HUES6 (cell line): ENCODE measurements around the gene HSPA12B.

Experiments used
- H3K27ac ChIP-seq: 2 replicates; pipeline ENCODE4 v1.7.0; 2013; ENCODE audit warnings: low read depth, mild to moderate bottlenecking, low read length, inconsistent platforms
- H3K27me3 ChIP-seq: 2 replicates; pipeline ENCODE4 v1.6.1; 2013; ENCODE audit warnings: low read length; ENCODE audit not compliant: control insufficient read depth, insufficient read depth
- H3K36me3 ChIP-seq: 2 replicates; pipeline ENCODE4 v1.6.1; 2013; ENCODE audit warnings: low read length; ENCODE audit not compliant: control insufficient read depth, insufficient read depth
- H3K4me1 ChIP-seq: 2 replicates; pipeline ENCODE4 v1.6.1; 2013; ENCODE audit warnings: low read length; ENCODE audit not compliant: control insufficient read depth, insufficient read depth
- H3K4me3 ChIP-seq: 2 replicates; pipeline ENCODE4 v1.5.1; 2013; ENCODE audit warnings: low read depth, low read length
- H3K9ac ChIP-seq: one replicate; pipeline ENCODE4 v1.6.1; 2013; ENCODE audit warnings: mild to moderate bottlenecking, low read length
- H3K9me3 ChIP-seq: 2 replicates; pipeline ENCODE4 v1.6.1; 2013; ENCODE audit warnings: low read depth, low read length; ENCODE audit not compliant: control insufficient read depth, insufficient read depth

Gene HSPA12B

DNA sequence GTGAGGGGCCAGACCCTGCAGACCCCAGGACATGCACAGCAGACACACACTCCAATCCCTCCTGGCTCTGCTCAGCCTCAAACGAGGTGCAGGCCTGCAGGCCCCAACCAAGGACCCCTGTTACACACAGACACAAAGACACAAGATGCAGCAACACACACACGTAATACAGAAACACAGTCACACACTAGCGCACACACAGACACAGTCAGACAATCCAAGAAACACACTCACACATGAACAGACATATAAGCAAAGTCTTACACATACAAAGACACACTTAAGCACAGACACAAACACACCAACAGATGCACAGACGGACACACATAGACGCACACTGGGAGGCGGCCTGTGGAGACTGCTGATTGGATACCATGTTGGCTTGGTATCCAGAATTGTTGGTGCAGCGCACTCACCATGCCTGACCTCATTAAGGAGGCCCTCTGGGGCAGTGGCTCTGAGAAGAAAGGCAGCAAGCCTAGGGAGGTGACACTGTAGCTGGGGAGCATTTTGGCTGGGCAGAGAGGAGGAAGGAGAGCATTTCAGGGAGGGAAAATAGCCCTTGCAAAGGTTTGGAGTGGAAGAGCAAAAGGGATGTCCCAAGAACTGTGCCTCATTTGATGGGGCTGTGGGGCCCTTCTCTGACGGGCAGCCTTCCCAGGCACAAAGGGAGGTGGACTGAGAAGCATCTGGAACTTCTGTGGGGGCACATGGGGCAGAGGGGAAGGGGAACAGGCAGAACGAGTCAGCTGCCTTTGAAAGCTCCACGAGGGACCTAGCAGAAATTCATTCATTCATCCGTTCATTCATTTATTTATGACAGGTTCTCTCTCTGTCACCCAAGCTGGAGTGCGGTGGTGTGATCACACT is 1.4 kb upstream of the HSPA12B start:
- Histone ChIP-seq H3K9me3 (no peaks in the 10 kb centered on the region), H3K4me3 (no peak overlapping the region), H3K9ac (no peak overlapping the region), H3K4me1 (peaks cover 23% of the 10 kb centered on the region), H3K27ac (no peak overlapping the region), H3K36me3 (no peaks in the 10 kb centered on the region), H3K27me3 (peaks cover 60% of the 10 kb centered on the region)

DNA sequence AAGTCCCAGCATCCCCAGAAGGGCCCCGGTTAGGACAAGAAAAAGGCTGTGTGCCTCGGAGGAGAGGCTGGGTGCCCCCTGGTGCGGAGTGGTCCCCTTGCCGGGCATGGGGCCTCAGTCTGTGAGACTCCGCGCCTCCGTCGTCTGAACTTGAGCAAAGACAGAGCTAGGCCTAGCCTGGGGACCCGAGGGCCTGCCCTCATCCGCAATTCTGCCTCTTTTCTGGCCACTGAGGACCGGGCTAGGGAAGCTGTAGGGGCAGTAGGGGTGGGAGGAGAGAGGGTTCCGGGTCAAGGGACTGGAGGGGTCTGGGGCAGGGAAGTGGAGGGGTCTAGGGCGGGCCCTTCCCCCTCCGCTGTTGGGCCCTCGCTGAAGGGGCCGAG is 550 bp upstream of the HSPA12B start:
- Histone ChIP-seq H3K4me3 (peak overlapping the region; percentile 17; the same call in 1 of the 2 replicates), H3K9ac (no peak overlapping the region), H3K27me3 (peaks cover 58% of the 10 kb centered on the region), H3K9me3 (no peaks in the 10 kb centered on the region), H3K27ac (no peak overlapping the region), H3K4me1 (peaks cover 23% of the 10 kb centered on the region), H3K36me3 (no peaks in the 10 kb centered on the region)

DNA sequence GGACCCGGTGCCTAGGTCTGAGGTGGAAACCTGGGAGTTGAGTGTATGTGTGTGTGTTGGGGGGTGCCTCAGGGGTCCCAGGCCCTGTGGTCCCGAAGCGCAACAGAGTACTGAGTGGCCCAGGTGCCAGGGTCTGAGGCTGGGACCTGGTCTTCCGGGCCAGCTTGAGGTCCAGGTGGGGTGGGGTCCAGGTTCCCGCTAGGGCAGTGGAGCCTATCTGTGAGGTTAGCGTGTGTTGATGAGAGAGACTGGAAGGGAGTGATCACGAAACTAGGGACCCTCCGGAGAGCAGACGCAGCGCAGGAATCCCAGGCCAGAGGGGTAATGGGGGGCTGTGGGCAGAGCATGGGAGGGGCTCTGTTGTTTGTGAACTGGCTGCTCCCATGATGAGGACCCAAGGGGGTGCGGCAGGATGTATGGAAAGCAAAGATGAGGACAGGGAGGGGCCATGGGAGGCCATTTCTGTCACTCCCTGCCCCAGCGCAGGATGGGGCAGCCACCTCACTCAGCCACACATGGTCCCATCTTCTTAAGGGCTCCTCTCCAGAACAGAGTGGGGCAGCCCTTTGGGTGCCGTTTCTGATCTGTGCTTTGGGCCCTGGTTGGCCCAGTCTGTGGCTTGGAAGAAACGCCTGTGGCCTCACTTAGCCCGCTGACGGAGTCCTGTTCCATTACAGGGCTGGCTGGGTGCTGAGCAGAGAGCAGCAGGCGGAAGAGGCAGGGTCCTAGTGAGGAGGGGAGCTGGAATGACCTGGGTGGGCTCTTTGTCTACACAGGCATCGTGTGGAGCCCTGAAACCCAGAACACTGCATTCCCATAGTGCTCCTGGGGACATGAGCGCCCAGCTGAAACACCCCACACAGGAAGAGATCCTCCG is 872 bp downstream of the HSPA12B start:
- H3K27ac ChIP-seq = no peak overlapping the region
- H3K4me1 ChIP-seq = peaks cover 15% of the 10 kb centered on the region
- no peaks in the 10 kb centered on the region for H3K36me3 ChIP-seq
- H3K9me3 ChIP-seq = no peaks in the 10 kb centered on the region
- H3K4me3 ChIP-seq = peak overlapping the region; percentile 43
- H3K9ac ChIP-seq = peak overlapping the region; percentile 44
- peaks cover 44% of the 10 kb centered on the region for H3K27me3 ChIP-seq

DNA sequence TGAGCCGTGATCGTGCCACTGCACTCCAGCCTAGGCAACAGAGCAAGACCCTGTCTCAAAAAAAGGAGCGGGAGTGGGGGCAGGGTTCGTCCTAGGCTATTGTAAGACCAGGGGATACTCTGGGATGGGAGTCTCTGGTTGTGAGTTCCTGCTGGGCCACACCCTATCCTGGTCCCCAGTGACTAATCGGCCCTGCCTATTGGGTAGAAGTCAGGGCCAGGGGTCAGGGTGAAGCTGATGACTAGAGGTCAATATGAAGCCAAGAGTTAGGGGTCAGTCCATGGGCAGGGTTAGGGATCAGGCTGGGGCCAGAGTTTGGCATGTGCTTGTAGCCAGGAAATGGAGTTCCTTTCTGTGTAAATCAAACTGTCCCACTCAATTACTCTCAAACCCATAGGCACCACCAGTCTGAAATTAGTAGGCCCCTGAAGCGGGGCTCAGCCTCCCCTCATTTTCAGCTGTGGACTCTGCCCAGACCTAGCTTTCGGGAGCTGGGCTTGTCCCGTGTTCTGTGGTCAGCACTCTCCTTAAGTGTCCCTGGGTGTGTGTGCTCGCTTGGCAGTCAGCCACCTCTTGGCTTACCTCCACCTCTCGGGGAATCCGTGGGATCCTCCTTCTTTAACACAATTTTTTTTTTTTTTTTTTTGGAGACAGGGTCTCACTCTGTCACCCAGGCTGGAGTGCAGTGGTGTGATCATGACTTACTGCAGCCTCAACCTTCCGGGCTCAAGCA is 1.8 kb downstream of the HSPA12B start:
- no peaks in the 10 kb centered on the region for H3K36me3 ChIP-seq
- peaks cover 39% of the 10 kb centered on the region for H3K27me3 ChIP-seq

DNA sequence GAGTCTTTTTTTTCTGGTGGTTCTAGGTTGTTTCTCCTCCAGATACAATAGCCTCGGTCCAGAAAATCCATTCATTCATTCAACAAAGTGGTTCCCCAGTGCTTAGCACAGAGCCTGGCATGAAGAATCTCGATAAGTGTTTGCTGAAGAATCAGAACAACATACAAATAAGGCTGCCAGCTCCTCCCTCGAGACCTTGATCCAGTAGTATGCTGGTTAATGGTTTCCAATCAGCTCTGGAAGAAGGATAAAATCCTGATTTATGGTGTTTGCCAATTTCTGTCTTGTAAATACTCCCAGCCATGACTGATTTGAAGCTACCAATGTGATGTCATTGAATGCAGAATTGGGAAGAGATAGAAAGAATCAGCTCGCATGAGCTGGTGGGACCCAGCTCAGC is 3.3 kb downstream of the HSPA12B start:
- Histone ChIP-seq H3K9me3 (no peaks in the 10 kb centered on the region), H3K4me3 (no peak overlapping the region), H3K4me1 (peaks cover 30% of the 10 kb centered on the region), H3K9ac (no peak overlapping the region), H3K27ac (no peak overlapping the region), H3K36me3 (no peaks in the 10 kb centered on the region), H3K27me3 (peaks cover 31% of the 10 kb centered on the region)

More for the DNA sequence above, 1.8 kb downstream of the HSPA12B start:
- Histone ChIP-seq H3K9me3 (no peaks in the 10 kb centered on the region), H3K4me1 (peaks cover 18% of the 10 kb centered on the region), H3K4me3 (no peak overlapping the region), H3K9ac (no peak overlapping the region), H3K27ac (no peak overlapping the region)

DNA sequence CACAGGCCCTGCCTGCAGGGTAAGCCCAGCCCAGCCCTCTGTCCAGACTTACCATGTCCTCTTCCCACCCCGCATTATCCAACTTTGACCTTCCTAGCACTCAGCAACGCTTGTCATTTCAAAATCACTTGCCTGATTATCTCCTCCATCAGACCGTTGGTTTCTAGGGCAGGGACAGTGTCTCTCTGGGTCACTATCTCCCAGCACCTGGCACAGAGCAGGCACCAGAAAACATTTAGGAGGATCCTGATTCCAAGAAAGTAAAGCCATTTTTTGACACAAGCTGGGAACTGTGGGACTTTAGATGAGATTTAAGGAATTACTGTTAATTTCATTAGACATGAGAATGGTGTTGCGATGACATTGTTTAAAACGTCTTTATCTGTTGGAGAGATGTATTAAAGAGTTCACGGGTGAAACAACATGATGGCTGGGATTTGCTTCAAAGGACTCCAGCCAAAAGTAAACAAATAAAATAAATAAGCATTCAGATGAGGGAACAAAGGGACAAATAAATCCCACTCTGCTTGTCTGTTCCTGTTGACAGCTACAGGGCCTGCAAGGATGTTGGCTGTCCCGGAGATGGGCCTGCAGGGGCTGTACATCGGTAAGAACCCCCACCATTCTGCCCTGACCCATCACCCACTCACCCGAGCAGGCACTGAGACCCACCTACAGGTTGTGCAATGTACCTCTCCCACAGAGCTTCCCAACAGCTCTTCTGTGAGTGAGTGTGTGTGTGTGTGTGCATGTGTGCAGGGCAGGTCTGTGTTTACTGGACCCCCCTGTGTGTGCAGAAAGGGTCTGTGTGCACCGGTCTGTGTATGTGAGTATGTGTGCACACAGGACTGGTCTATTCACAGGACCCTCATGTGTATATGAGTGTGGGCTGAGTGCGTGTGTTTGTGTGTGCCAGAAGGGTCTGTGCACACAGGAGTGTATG is 5.9 kb downstream of the HSPA12B start:
- H3K4me1 ChIP-seq = peaks cover 26% of the 10 kb centered on the region
- no peaks in the 10 kb centered on the region for H3K36me3 ChIP-seq
- H3K9me3 ChIP-seq = no peaks in the 10 kb centered on the region
- H3K27ac ChIP-seq = no peak overlapping the region
- no peak overlapping the region for H3K9ac ChIP-seq
- peaks cover 8% of the 10 kb centered on the region for H3K27me3 ChIP-seq
- H3K4me3 ChIP-seq = no peak overlapping the region

DNA sequence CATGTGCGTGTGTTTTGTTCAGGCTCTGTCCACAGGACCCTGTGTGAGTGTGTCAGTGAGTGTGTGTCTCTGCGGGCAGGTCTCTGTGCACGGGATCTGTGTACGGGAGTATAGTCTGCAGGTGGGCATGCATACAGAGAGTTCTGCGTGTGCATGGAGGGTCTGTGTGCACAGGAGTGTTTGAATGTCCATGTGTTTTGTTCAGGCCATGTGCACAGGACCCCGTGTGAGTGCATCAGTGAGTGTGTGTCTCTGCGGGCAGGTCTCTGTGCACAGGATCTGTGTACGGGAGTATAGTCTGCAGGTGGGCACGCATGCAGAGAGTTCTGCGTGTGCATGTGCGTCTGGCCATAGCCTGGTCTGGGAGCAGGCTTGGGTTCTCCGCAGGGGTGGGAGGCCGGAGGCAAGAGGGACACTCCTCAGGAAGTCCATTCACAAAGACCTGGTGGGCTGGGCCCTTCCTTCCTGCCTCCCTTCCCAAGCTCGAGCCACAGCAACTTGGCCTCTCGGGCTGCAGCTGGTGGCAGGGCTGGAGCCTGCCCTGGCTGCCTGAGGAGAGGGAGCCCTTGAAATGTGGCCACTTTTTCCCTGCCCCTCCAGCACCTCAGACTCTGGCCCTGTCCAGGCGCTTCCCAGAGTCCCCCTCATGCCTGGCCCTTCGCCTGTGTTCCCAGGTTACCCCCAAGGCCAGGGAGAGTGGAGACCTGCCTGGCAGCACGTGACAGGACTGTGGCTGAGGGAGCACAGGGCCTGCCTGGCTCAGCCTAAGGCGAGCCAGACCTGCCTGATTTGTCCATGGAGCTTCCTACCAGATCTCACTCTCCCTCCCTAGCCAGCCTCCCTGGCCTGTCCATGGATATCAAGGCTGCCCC is 6.8 kb downstream of the HSPA12B start:
- Histone ChIP-seq H3K27me3 (peaks cover 3% of the 10 kb centered on the region), H3K4me3 (no peak overlapping the region), H3K9ac (no peak overlapping the region), H3K36me3 (no peaks in the 10 kb centered on the region), H3K4me1 (peaks cover 23% of the 10 kb centered on the region), H3K9me3 (no peaks in the 10 kb centered on the region), H3K27ac (no peak overlapping the region)

DNA sequence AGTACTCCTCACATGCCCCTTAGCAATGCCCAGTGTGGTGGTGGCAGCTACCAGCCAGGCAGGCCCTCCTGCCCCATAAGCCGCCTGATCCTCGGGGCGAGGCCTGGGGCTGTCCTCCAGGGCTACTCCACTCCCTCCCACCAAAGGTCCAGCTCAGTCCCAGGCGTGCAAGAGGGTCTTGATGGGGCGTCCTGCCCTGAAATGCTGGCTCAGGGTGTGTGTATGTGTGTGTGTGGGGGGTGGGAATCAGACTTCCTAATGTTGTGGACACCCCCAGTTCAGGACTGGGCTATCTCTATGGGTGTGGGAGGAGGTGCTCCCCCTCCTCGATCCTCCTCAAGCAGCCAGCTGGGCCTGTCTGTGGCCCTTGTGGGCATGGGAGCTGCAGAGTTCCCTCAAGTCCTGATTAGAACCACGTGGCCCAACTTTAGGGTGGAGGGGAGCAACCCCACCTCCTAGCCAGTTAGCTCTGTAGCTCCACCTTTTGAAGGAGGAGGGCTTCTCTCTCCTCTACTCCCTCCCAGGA is 7.5 kb downstream of the HSPA12B start:
- H3K36me3 ChIP-seq = no peaks in the 10 kb centered on the region
- H3K4me3 ChIP-seq = no peak overlapping the region
- H3K27ac ChIP-seq = no peak overlapping the region
- no peak overlapping the region for H3K9ac ChIP-seq
- H3K4me1 ChIP-seq = peaks cover 23% of the 10 kb centered on the region
- H3K27me3 ChIP-seq = peaks cover 3% of the 10 kb centered on the region
- H3K9me3 ChIP-seq = no peaks in the 10 kb centered on the region

DNA sequence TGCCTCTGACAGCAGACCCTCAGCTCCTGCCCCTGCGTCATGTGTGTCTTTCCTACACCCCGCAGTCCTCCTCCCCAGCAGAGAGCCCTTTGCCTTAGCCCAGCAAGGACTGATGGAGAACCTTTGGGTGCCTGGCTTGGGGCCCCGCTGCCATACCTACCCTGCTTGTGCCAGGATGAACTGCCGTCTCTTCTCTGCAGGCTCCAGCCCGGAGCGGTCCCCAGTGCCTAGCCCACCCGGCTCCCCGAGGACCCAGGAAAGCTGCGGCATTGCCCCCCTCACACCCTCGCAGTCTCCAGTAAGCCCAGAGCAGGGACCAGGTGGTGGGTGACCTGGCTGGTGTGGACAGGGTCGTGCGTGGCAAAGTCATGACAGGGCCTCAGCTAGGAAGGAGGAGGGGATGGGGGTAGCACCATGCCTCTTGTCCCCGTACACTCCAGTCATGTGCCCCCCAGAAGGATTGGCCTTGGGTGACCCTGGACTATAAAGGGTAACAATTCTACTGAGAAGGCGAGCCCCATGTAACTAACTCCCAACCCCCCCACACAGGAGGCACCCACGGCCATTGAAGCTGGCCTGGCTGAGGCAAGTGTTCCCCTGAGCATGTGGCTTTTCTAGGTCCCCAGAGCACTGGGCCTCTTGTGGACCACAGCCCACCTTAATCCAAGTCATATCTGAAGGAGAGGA is 8.3 kb downstream of the HSPA12B start:
- no peaks in the 10 kb centered on the region for H3K9me3 ChIP-seq
- no peak overlapping the region for H3K27ac ChIP-seq

More for the DNA sequence above, 8.3 kb downstream of the HSPA12B start:
- no peak overlapping the region for H3K9ac ChIP-seq
- H3K36me3 ChIP-seq = no peaks in the 10 kb centered on the region
- H3K27me3 ChIP-seq = peaks cover 8% of the 10 kb centered on the region
- no peak overlapping the region for H3K4me3 ChIP-seq
- peaks cover 28% of the 10 kb centered on the region for H3K4me1 ChIP-seq
